NCI-H1048 (cell line): ENCODE data around the gene SCP2.

ENCODE experiments used
- DNase-seq: peaks from one replicate; lab custom pipeline; 2025; lab: John Stamatoyannopoulos, UW

Gene SCP2

GRCh38 chr1:52927212-52928014, at the start of gene SCP2:
TSS of gene SCP2 (plus strand) at chr1:52927276. CDS start at chr1:52927397, 121 bp downstream.
- DNase-seq, result peak; percentile 53

GRCh38 chr1:52877554-52877953, 49.5 kb upstream of the SCP2 start:
- DNase-seq, result no peak

GRCh38 chr1:52880206-52880605, 46.9 kb upstream of the SCP2 start:
- DNase-seq, result no peak

- DNase-seq, result no peak
Measured at GRCh38 chr1:52887483-52887882, 39.6 kb upstream of the SCP2 start.

- DNase-seq, result no peak
Measured at GRCh38 chr1:52892424-52893215, 34.5 kb upstream of the SCP2 start.

GRCh38 chr1:52899445-52899894, 27.6 kb upstream of the SCP2 start:
- no peak for DNase-seq

GRCh38 chr1:52900402-52900801, 26.7 kb upstream of the SCP2 start:
- DNase-seq, result no peak

- no peak for DNase-seq
Measured at GRCh38 chr1:52901384-52901783, 25.7 kb upstream of the SCP2 start.

- no peak for DNase-seq
Measured at GRCh38 chr1:52904208-52904926, 22.7 kb upstream of the SCP2 start.

GRCh38 chr1:52904927-52905698, 22.0 kb upstream of the SCP2 start:
- DNase-seq, result no peak

- DNase-seq, result no peak
Measured at GRCh38 chr1:52906135-52906603, 20.9 kb upstream of the SCP2 start.

- no peak for DNase-seq
Measured at GRCh38 chr1:52907068-52907811, 19.8 kb upstream of the SCP2 start.

- DNase-seq, result no peak
Measured at GRCh38 chr1:52907812-52908153, 19.3 kb upstream of the SCP2 start.

GRCh38 chr1:52911541-52911940, 15.5 kb upstream of the SCP2 start:
- DNase-seq, result no peak

GRCh38 chr1:52913014-52913413, 14.1 kb upstream of the SCP2 start:
- no peak for DNase-seq

- DNase-seq, result no peak
Measured at GRCh38 chr1:52913537-52913936, 13.5 kb upstream of the SCP2 start.

GRCh38 chr1:52914463-52914862, 12.6 kb upstream of the SCP2 start:
- no peak for DNase-seq

GRCh38 chr1:52915211-52915854, 11.7 kb upstream of the SCP2 start:
- DNase-seq, result no peak

- DNase-seq, result no peak
Measured at GRCh38 chr1:52915855-52916220, 11.2 kb upstream of the SCP2 start.

GRCh38 chr1:52916241-52916975, 10.7 kb upstream of the SCP2 start:
- no peak for DNase-seq
